Neural cell (in vitro differentiated cells): ENCODE data around the gene CDC34.

Experiments
- CTCF ChIP-seq: fragments of 450-650 bp; IDR thresholded peaks from 2 replicates; pipeline ENCODE4 v1.5.1; 2014; ENCODE audit warnings: antibody characterized with exemption, mild to moderate bottlenecking, moderate library complexity; ENCODE audit not compliant: poor library complexity, severe bottlenecking
- EP300 ChIP-seq: fragments of 450-650 bp; conservative IDR thresholded peaks from 2 replicates; pipeline ENCODE4 v1.6.1; 2014; ENCODE audit warnings: antibody characterized with exemption, mild to moderate bottlenecking, moderate library complexity; ENCODE audit not compliant: poor library complexity, severe bottlenecking
- EZH2 ChIP-seq: fragments of 200-600, 300-800 bp; shearing (Covaris generic), sonication (generic); IDR thresholded peaks from 2 replicates; pipeline ENCODE4 v1.6.1; 2014; ENCODE audit warnings: antibody characterized with exemption, low read length, borderline replicate concordance, mild to moderate bottlenecking; ENCODE audit not compliant: insufficient read depth, poor library complexity, severe bottlenecking
- POLR2AphosphoS5 ChIP-seq: IDR thresholded peaks from 2 replicates; pipeline ENCODE4 v1.6.1; 2012
- RAD21 ChIP-seq: fragments of 450-650 bp; conservative IDR thresholded peaks from 2 replicates; pipeline ENCODE4 v1.6.1; 2014; ENCODE audit warnings: antibody characterized with exemption, mild to moderate bottlenecking, moderate library complexity
- SMC3 ChIP-seq: fragments of 450-650 bp; conservative IDR thresholded peaks from 2 replicates; pipeline ENCODE4 v1.6.1; 2014; ENCODE audit warnings: antibody characterized with exemption, mild to moderate bottlenecking, moderate library complexity; ENCODE audit not compliant: poor library complexity
- TAF1 ChIP-seq: IDR thresholded peaks from 2 replicates; pipeline ENCODE4 v1.6.1; 2012; ENCODE audit warnings: low read depth
- TF ChIP-seq, protein P1 (sequence below): IDR thresholded peaks from 2 replicates; pipeline ENCODE4 v1.6.1; 2012; ENCODE audit warnings: borderline replicate concordance

GRCh38 chr19:580274-580835 is 48.8 kb downstream of the CDC34 start:
- TF ChIP-seq CTCF (no peak), EZH2 (no peak), EP300 (no peak), POLR2AphosphoS5 (no peak), TAF1 (no peak), RAD21 (no peak), SMC3 (no peak)
- TF ChIP-seq, protein P1, sequence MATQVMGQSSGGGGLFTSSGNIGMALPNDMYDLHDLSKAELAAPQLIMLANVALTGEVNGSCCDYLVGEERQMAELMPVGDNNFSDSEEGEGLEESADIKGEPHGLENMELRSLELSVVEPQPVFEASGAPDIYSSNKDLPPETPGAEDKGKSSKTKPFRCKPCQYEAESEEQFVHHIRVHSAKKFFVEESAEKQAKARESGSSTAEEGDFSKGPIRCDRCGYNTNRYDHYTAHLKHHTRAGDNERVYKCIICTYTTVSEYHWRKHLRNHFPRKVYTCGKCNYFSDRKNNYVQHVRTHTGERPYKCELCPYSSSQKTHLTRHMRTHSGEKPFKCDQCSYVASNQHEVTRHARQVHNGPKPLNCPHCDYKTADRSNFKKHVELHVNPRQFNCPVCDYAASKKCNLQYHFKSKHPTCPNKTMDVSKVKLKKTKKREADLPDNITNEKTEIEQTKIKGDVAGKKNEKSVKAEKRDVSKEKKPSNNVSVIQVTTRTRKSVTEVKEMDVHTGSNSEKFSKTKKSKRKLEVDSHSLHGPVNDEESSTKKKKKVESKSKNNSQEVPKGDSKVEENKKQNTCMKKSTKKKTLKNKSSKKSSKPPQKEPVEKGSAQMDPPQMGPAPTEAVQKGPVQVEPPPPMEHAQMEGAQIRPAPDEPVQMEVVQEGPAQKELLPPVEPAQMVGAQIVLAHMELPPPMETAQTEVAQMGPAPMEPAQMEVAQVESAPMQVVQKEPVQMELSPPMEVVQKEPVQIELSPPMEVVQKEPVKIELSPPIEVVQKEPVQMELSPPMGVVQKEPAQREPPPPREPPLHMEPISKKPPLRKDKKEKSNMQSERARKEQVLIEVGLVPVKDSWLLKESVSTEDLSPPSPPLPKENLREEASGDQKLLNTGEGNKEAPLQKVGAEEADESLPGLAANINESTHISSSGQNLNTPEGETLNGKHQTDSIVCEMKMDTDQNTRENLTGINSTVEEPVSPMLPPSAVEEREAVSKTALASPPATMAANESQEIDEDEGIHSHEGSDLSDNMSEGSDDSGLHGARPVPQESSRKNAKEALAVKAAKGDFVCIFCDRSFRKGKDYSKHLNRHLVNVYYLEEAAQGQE = no peak
